ENCODE measurements around the gene CTH. TPM values are rescaled to one million over a fixed set of nuclear protein-coding genes. Genes with fewer than 3 reads are reported as not detected.
"Not testable (repeated sequence)": the region's sequence is repeated elsewhere in the genome, so short reads cannot be mapped to it uniquely, and the experiment has no call there.

Gene CTH
- total and polyA plus RNA-seq, 2 of the 4 experiments (the other 2 are of a cell fraction), result 2.7 to 3.0 TPM

DNA sequence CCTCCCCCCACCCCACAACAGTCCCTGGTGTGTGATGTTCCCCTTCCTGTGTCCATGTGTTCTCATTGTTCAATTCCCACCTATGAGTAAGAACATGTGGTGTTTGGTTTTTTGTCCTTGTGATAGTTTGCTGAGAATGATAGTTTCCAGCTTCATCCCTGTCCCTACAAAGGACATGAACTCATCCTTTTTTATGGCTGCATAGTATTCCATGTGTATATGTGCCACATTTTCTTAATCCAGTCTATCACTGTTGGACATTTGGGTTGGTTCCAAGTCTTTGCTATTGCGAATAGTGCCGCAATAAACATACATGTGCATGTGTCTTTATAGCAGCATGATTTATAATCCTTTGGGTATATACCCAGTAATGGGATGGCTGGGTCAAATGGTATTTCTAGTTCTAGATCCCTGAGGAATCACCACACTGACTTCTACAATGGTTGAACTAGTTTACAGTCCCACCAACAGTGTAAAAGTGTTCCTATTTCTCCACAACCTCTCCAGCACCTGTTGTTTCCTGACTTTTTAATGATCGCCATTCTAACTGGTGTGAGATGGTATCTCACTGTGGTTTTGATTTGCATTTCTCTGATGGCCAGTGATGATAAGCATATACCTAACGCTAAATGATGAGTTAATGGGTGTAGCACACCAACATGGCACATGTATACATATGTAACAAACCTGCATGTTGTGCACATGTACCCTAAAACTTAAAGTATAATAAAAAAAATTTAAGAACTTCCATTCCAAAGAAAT lies 8.1 kb downstream of the CTH start:
- H4K20me1 ChIP-seq (ENCODE audit: insufficient read depth, low read length); H4K91ac ChIP-seq (ENCODE audit: insufficient read depth, low read depth, low read length); H3K4ac ChIP-seq (ENCODE audit: low read depth, low read length); H2AK9ac ChIP-seq (replicated peaks; ENCODE audit: low read depth, low read length, poor library complexity); ATAC-seq (ENCODE audit: low read depth); H3K56ac ChIP-seq (ENCODE audit: extremely low read depth, insufficient read depth, low read length); DNase-seq; H3K27ac ChIP-seq (ENCODE audit: insufficient read depth, low read length); H2AK5ac ChIP-seq (ENCODE audit: low read depth, low read length); H3K14ac ChIP-seq (replicated peaks; ENCODE audit: low read depth, low read length); BruUV-seq (replicated peaks); H3K79me1 ChIP-seq (ENCODE audit: low read depth in 1 of 2, low read length in 2 of 2); H3K4me1 ChIP-seq (ENCODE audit: control insufficient read depth, insufficient read depth, low read length); dilution Hi-C loops (cut with HindIII; ENCODE audit: low sequenced_read_pairs, unreplicated experiment); H4K8ac ChIP-seq (ENCODE audit: low read depth in 2 of 2, low read length in 2 of 2); H3K9ac ChIP-seq (ENCODE audit: low read depth, low read length); H2BK120ac ChIP-seq (ENCODE audit: low read depth, low read length); H2AFZ ChIP-seq (replicated peaks; ENCODE audit: low read length, poor library complexity); H3K4me2 ChIP-seq (ENCODE audit: low read depth, low read length); intact Hi-C loops (cut with micrococcal nuclease); H3K23ac ChIP-seq (ENCODE audit: low read depth, low read length); H2BK5ac ChIP-seq (ENCODE audit: low read depth, low read length, poor library complexity, severe bottlenecking); H3K9me1 ChIP-seq (ENCODE audit: insufficient read depth, low read length); H3K27me3 ChIP-seq (ENCODE audit: control insufficient read depth, insufficient read depth, low read length); H3K36me3 ChIP-seq (ENCODE audit: control insufficient read depth, insufficient read depth, low read length); POLR2A ChIA-PET (ENCODE audit: unreplicated experiment); H2BK15ac ChIP-seq (ENCODE audit: low read depth, low read length); H3K18ac ChIP-seq (ENCODE audit: low read depth, low read length); H3K9me3 ChIP-seq (ENCODE audit: control insufficient read depth, insufficient read depth, low read length); in situ Hi-C loops (cut with MboI; ENCODE audit: low sequenced_read_pairs); H3K4me3 ChIP-seq (ENCODE audit: insufficient read depth, low read depth, low read length); H4K5ac ChIP-seq (ENCODE audit: low read depth, low read length); H2BK20ac ChIP-seq (ENCODE audit: low read depth, low read length): not testable (repeated sequence)
- CTCF ChIA-PET, result interaction anchor here (0.6 kb wide), 1 partner anchor 84 kb away, joined by 5 read pairs; no protein-coding TSS in a partner anchor
- no CpG with 5 or more reads among the region's 4 CpGs for WGBS, 2 experiments (ENCODE audit: extremely low coverage in 2 of 2, insufficient read length in 1 of 2)
